AG08396 (cell line): ENCODE results near the gene CPB2.

Experiments
- DNase-seq: peaks from one replicate; pipeline ENCODE4 v3.0.0; 2012; ENCODE audit warnings: low spot score, mixed read lengths

The CPB2 gene

DNA sequence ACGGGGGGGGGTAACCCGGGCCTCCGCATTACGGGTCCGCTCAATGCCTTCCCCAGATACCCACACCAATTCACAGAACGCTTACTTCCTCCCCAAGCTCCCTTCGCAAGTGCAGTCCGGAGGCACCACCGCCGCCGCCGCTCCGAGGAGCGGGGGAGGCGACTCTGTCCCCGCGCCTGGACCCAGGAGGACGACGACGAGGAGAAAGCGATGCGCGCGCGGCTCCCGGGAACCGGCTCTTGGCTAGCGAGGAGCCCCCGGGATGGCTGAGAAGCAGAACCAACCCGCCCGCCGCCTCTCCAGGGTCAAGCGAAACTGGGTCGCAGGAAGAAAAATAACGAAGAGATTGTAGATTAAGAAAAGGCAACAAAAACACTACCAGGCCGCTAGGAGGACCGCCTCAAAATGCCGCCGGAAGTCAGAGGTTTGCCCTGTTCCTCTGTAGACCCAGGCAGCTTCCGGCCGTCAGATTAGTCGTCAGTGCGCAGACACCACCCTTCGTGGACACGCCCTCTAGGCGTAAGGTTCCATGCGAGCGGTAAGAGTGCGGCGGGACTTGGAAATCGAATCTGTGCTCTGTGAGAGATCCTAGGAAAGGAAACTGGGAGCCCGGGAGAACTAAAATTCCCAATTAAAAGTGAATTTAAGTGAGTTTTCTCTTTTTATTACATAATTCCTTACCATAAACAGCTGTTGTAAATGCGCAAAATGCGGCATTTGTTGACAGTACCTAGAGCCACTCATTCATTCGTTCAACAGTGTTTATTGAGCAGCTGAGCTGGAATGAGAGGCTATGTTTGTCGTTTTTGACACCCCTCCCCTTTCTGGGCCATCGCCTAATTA lies 52.3 kb downstream of the CPB2 start, which contains the start of gene ZC3H13:
TSS of gene ZC3H13 (minus strand) at position 428 of the 843 bp plus-strand sequence. CDS start 7,239 bp downstream, outside the sequence.
- DNase-seq, result peak; percentile 95

DNA sequence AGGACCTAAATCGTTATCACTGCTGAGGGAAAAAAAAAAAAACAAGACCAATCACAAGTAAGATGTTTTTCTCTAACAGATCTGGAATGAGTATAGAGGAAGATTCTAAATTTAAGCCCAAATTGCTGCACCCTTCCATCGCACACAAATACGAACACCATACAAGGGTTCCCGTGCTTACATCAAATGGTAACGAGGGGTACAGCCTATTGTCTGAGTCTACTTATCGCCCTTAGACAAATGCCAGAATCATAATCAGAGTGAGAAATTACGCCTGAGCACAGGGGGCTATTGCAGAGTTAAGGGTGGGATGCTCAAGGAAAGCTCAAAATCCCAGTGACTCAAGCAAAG lies 52.9 kb downstream of the CPB2 start:
- no peak for DNase-seq

DNA sequence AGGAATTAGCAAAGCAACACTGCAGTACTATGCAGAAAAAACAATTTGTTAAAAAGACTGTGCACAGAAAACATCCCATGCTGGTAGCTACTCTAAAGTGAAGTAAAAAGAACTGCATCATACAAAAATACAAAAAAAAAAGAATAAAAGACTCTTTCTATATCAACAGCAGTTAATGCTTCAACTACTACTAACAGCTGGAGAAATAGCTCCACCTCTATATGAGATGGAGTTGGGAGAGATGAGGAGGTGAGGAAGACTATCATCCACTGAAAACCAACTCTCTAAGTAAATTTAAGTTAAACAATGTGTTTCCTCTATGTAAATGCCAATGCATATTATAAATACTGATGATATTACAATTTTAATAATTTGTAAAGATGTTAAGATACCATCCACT lies 54.1 kb downstream of the CPB2 start:
- DNase-seq, result no peak

DNA sequence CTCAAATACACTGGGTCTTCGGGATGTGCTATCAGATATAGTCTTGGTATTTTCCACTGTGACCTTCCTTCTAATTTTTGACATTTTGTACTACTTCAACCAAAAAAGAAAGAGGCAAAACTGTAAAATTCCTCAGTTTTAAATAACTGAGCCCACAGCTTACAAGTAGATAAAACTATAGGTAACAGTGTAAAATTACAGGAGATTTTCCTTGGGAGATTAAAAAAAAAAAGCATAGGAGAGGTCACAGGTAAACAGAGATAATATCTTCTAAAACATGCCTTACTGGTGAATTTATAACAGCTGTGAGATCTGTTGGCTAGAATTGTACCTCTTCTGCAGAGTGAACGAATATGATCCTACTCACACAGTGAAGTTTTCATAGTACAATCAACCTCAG lies 59.4 kb downstream of the CPB2 start:
- no peak for DNase-seq

DNA sequence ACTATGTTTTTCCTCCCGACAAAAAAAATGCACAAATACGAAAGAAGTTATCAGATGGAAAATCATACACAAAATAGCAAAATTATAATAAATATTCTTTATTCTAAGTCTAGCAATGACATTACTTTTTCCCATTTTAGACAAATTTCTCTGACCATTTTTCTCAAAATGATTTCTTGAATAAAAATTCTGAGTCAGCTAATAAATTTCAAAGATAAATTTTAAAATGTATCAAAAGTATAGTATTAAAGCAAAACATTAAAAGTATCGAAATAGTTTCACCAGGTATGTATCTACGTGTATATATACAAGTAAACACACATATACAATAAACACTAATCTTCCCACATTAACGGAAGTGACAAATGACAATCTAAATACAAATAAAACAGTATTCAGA lies 61.2 kb downstream of the CPB2 start:
- no peak for DNase-seq

DNA sequence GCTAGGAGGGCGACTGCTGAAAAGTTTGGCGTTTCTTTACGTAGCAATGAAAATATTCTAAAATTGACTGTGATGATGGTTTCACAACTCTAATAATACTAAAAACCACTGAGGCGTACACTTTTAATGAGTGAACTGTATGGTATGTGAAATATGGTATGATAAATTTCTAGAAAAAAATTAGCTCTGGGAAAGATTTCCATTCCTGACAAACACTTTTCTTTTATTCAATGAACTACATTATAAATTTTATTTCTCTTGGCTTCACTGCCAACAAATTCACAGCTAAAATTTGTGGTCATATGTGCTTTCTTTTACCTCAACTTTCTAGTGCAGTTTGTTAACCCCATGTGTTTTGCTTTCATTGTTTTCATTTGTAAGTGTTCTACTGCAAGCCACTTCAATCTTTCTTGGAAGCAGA lies 63.4 kb downstream of the CPB2 start:
- no peak for DNase-seq

DNA sequence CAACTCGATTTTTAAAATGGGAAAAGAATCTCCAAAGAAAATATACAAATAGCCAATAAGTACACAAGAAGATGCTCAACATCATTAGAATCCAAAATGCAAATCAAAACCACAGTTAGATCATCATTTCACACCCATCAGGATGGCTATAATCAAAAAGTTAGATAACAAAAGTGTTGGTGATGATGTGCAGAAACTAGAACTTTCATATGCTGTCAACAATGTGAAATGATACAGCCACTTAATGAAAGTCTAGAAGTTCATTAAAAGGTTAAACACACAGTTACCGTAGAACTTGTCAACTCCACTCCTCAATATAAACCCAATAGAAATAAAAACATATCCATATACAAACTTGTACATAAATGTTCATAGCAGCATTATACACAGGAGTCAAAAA lies 64.1 kb downstream of the CPB2 start:
- DNase-seq, result no peak

DNA sequence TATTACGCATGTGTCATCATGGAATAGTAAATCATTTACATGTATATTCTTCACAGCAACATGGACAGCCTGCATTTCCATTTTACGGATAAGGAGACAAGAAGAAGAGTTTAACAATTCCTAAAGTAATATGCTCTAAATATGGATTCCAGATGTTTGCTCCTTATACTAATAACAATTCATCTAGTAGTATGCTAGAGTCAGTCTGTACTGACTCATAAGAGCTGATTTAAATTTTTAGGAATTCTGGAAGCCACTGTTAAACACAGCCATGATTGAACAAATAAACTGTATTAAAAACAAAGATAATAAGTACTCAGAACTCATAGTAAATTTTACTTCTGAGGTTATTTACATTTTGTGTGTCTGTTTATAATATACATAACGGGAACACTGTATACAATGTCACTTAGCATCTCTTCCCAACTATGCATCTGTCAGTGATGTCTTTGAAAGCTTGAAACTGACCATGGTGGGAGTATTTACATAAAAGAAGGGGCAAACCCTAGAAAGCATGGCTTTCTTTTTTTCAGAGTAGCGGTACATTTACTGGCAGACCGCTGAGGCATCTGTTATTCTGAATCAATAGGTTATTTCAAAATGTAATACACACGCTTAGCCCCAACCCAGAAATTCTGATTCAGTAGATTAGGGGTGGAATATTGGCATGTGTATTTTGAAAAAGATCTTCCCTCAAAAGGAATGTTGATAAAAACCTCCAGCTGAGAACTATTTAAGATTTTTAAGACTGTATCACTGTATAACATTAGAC lies 65.2 kb downstream of the CPB2 start:
- peak; percentile 9 for DNase-seq

DNA sequence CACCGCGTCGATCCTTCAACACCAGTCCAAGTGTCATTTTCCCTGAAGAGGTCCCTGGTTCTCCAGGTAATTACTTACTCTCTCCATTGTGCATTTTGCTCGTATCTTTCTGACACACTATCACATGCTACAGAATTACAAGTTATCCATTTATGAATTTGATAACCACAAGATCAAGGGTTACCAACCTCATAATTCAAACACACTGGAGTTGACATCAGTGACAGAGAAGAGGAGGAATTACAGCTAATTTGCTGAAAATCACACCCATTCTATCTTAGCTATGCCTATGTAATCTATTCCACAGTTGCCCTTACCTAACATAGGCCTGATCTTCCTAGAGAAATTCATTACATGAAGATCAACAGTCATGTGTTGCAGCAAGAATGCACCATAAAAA lies 66.5 kb downstream of the CPB2 start:
- DNase-seq, result no peak

DNA sequence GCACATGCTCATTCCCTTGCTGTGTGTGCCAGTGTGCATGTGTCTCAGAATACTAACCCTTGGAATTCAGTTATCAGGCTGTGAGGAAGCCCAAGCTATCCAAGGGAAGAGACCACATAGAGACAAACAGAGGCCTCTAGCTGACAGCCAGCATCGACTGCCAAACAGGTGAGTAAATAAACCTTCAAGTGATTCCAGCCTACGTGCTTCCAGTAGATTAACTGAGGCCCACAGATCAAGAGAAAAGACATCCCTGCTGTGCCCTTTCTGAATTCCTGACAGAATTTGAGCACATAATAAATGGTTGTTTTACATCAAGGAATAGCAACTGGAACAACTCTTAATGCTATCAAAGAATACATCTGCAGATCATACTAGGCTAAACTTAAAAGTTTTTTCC lies 69.8 kb downstream of the CPB2 start:
- DNase-seq, result no peak

DNA sequence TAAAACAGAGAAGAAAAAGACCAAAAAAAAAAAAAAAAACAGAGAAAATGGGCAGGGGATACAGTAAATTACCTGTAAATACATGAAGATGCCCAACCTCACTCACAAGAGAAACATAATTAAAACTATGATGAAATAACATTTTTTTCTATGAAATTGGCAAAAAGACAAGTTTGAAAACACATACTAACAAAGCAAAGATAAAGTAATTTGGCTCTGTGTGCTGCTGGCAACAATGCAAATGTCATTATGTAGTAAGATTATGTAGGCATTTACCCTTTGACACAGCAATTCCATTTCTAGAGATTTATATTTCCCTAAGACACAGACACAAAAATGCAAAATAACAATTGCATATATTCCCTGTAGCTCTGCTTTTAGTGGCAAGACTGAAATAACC lies 72.5 kb downstream of the CPB2 start:
- no peak for DNase-seq

DNA sequence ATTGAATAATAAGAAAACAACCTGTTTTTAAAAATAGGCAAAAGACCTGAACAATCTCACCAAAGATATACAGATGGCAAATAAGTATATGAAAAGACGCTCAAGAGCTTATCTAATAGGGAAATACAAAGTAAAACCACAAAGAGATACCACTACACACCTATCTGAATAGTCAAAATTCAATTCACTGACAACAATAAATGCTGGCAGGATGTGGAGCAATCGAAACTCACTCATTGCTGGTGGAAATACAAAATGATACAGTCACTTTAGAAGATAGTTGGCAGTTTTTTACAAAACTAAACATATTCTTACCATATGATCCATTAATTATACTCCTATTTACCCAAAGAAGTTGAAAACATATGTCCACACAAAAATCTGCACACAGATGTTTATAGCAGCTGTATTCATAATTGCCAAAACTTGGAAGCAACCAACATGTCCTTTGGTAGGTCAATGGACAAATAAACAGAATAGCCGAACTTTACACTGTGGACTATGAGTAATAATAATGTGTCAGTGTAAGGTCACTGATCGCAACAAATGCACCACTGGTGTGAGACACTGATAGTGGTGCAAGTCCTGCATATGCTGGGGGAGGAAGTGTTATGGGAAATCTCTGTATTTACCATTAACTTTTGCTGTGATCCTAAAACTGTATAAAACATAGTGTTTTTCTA lies 73.1 kb downstream of the CPB2 start:
- DNase-seq, result no peak

DNA sequence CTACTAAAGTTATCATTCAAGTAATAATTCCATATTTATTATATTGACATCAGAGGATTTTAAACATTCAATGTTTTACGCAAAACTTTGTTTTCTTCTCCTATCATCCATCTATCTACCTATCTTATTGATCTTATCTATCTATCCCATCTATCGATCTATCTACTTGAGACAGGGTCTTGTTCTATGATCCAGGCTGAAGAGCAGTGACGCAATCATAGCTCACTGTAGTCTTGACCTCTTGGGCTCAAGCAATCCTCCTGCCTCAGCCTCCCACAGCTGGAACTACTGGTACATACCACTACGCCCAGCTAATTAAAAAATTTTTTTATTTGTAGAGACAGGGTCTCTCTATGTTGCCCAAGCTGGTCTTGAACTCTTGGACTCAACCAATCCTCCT lies 79.7 kb downstream of the CPB2 start:
- DNase-seq, result no peak

DNA sequence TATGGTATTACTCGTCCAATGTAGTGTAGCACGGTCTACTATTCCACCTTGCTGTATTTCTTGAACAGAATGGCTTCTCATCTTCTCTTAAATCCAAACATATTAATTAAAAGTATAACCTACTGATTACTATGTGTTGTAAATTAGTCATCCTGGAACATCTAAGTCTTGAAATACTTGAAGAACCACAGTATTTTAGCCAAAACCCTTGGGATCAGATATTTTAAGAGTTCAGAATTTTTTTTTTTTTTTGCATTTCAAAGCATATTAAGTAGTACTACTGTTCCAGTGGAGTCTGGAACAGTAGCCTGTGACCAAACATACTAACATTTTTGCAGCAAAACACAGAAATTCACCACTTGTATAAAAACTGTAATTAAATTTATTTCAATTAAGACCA lies 82.4 kb downstream of the CPB2 start:
- DNase-seq, result no peak

DNA sequence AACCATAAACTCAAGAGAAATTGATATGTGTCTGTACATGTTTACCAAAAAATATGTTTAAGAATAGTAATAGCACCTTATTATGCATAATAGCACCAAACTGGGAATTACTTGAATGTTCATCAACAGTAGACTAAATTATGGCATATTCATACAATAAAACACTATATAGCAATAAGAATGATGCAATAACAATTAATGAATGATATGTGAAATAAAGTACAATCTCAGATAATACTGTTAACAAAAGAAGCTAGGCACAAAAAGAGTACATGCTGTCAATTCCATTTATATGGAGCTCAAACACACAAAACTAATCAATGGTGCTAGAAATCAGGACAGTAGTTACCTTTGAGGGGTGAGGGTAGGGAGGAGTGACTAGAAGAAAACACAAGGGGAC lies 88.6 kb downstream of the CPB2 start:
- DNase-seq, result no peak

DNA sequence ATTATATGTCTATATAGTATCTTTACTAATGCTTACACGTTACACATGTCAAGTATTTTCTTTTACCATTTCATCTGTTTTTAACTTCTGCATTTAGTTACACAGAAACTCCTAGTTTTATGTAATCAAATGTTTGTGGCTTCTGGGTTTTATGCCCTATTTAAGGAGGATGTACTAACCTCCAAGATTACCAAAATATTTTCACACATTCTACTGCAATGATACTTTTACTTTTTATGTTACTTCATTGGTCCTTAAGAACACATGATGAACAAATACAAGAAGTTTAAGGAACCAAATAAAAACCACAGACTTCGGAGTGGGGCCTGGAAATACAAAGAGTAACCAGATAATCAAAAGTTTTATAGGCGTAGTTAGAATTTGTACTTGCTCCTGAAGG lies 89.5 kb downstream of the CPB2 start:
- DNase-seq, result no peak

DNA sequence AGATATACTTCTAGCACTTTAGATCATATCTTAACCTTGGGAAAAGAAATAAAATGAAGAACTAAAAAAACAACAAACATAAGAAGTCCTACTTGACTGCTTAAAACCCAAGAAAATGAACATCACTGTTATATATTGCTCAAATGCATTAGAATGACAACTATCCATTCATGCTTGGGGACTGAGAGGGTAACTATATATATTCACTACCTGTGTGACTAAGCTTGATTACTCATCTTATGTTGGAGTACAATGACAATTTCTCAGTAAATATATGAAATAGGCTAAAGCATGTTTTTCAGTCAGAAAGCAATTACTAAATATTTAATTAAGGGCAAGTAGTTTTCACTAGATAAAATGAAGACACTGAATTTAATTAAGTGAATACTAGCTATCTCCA lies 92.4 kb downstream of the CPB2 start:
- no peak for DNase-seq

DNA sequence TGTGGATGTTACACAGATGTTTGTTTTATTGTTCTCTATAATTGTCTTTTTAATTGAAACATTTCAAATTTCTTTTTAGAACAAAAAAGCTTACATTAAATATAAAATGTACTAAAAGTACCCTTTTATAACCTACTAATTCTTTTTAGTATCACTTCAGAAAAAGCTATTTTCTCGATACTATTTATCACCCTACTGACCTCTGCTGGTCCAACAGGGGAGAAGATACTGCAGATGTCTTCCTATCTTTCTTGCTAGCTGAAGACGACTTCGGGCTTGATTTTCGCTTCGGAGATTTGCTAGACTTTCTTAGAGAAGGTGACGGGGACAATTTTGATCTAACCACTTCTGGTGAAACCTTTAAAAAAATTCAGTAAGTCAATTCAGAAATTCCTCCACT lies 94.7 kb downstream of the CPB2 start:
- no peak for DNase-seq

DNA sequence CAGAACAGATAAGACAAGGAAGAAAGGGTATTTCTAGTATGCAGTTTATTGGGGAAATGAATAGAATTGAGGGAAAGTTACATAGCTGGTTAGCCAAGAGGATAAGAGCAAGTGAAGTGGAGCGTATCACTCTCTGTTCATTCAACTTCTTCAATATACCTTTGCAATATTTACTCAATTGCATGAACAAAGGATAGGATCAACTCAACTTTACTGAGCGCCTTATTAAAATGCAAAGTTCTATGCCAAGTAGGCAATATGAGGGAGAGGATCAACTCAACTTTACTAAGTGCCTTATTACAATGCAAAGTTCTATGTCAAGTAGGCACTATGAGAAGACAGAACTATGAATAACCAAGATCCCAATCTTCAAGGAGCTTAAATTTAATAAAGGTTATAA lies 96.2 kb downstream of the CPB2 start:
- DNase-seq, result no peak

DNA sequence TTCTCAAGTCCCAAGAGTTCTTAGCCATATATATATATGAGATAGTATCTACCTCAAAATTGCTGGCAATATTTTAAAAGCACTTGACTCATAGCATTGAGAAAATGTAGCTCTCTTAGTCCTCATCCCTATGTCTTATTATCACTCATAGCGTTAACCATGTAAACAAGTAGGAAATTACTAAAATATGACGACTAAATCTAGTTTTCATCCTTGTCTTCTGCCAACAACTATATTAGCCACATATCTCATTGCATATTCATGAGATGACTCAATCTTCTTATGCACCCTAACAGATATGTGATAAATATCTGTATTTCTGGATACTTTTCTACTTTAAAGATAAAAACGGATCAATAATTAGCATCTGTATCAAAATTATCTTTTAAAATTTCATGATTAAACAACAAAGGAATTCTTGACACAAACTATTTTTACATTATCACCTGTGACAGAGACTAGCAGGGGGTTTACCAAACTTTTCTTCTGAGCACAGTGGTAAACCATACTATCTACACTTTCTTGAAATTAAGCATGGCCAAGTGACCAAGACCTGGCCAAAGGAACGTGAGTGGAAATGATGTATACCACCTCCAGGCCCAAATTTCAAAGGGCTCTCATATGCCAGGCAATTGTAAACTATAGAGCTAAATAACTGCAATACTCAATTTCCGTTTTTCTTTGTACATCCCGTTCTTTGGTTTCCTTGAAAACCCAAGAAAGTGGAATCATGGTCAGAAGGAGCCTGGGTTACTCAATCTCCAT lies 98.0 kb downstream of the CPB2 start:
- DNase-seq, result no peak

DNA sequence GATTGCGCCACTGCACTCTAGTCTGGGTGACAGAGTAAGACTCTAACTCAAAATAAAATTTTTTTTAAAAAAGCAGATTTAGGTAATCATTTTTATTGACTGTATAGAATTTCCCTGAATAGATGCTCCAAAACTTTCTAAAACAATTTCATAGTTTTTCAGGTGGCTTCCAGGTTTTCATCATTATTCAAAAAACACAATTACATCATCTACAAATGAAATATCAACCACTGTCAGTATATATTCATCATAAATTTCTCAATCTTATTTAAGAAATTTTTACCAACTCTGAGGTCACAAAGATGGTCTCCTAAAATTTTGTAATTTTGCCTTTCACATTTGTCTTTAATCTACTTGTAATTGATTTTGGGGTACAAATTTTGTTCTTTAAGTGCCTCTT lies 100.3 kb downstream of the CPB2 start:
- no peak for DNase-seq
